Caki2 (cell line): Measurements from ENCODE around the gene CLMN. TPM values are rescaled to one million over a fixed set of nuclear protein-coding genes. Genes with fewer than 3 reads are reported as not detected.
A peak's percentile ranks its signal among the peaks of the same experiment; 100 is the strongest.

ENCODE experiments used
- DNase-seq: peaks from one replicate; pipeline ENCODE4 v3.0.0-alpha.2; 2015; ENCODE audit warnings: low read depth
- in situ Hi-C: cut with HindIII; loops from 2 replicates; pipeline ENCODE4 v1.10.0; 2016; ENCODE audit warnings: low sequenced_read_pairs, low pct_unique_long_range_greater_than_20kb, mixed read lengths
- total RNA-seq: library from RNA; depleted of rRNA; stranded (reverse); fragments of >200 nt; shearing (Covaris generic); gene quantifications from 2 replicates; pipeline ENCODE4 v1.2.3, GENCODE V29; 2014; ENCODE audit warnings: low replicate concordance

CLMN gene
- total RNA-seq, 1 experiment from 2014 or later: 4.3 TPM

- in situ Hi-C loops: no loop called here
- DNase-seq: no peak
Measured at GRCh38 chr14:95238487-95239298, 81.0 kb downstream of the CLMN start.

- in situ Hi-C loops: no loop called here
- DNase-seq: no peak
Measured at GRCh38 chr14:95237958-95238340, 81.8 kb downstream of the CLMN start.

GRCh38 chr14:95237121-95237957 is 82.4 kb downstream of the CLMN start:
- DNase-seq: no peak

GRCh38 chr14:95236221-95236620 is 83.5 kb downstream of the CLMN start:
- in situ Hi-C loops: no loop called here
- no peak for DNase-seq

More at GRCh38 chr14:95237121-95237957, 82.4 kb downstream of the CLMN start:
- in situ Hi-C loops: no loop called here

GRCh38 chr14:95235767-95236166 is 83.9 kb downstream of the CLMN start:
- in situ Hi-C loops: no loop called here
- no peak for DNase-seq

GRCh38 chr14:95235351-95235750 is 84.4 kb downstream of the CLMN start:
- no peak for DNase-seq
- in situ Hi-C loops: no loop called here

- no peak for DNase-seq
- in situ Hi-C loops: no loop called here
Measured at GRCh38 chr14:95234426-95234825, 85.3 kb downstream of the CLMN start.

- in situ Hi-C loops: no loop called here
- no peak for DNase-seq
Measured at GRCh38 chr14:95233702-95234241, 85.9 kb downstream of the CLMN start.

GRCh38 chr14:95232894-95233584 is 86.7 kb downstream of the CLMN start:
- in situ Hi-C loops: no loop called here
- DNase-seq: no peak

- DNase-seq: no peak
- in situ Hi-C loops: no loop called here
Measured at GRCh38 chr14:95231966-95232633, 87.6 kb downstream of the CLMN start.

- DNase-seq: no peak
- in situ Hi-C loops: no loop called here
Measured at GRCh38 chr14:95229749-95230148, 90.0 kb downstream of the CLMN start.

GRCh38 chr14:95228240-95228639 is 91.5 kb downstream of the CLMN start:
- in situ Hi-C loops: no loop called here
- peak; percentile 12 for DNase-seq

GRCh38 chr14:95227279-95227860 is 92.3 kb downstream of the CLMN start:
- in situ Hi-C loops: no loop called here
- DNase-seq: peak; percentile 37

GRCh38 chr14:95226801-95227200 is 92.9 kb downstream of the CLMN start:
- peak; percentile 51 for DNase-seq
- in situ Hi-C loops: no loop called here

GRCh38 chr14:95225251-95225887 is 94.3 kb downstream of the CLMN start:
- in situ Hi-C loops: no loop called here
- DNase-seq: no peak

GRCh38 chr14:95222870-95223398 is 96.8 kb downstream of the CLMN start:
- no peak for DNase-seq
- in situ Hi-C loops: no loop called here

- DNase-seq: no peak
- in situ Hi-C loops: no loop called here
Measured at GRCh38 chr14:95222151-95222631, 97.5 kb downstream of the CLMN start.
